BJ (cell line): ENCODE data around the gene PIGV. TPM values are rescaled to one million over a fixed set of nuclear protein-coding genes. Genes with fewer than 3 reads are reported as not detected.

Experiments
- CTCF ChIA-PET: fragments of 350-600 bp; formaldehyde crosslinking; extraction: SDS; loops from one replicate; lab custom pipeline; 2021; ENCODE audit warnings: antibody characterized with exemption, inconsistent platforms; lab: Yijun Ruan, JAX
- POLR2A ChIA-PET: fragments of 300-600 bp; sonication (Branson Sonifier 250); formaldehyde crosslinking; extraction: SDS; loops from one replicate; lab custom pipeline; 2021; ENCODE audit warnings: antibody characterized with exemption; lab: Charles Lee
- DNase-seq: peaks from one replicate; pipeline ENCODE4 v3.0.0-alpha.2; 2011; ENCODE audit warnings: low read depth
- H3K27me3 ChIP-seq: 2 replicates; pipeline ENCODE4 v1.6.0; 2011; ENCODE audit warnings: low read length; ENCODE audit not compliant: control insufficient read depth, insufficient read depth
- H3K36me3 ChIP-seq: 2 replicates; pipeline ENCODE4 v1.5.1; 2011; ENCODE audit warnings: low read length; ENCODE audit not compliant: control insufficient read depth, insufficient read depth
- H3K4me3 ChIP-seq: 2 replicates; pipeline ENCODE4 v1.5.1; 2011; ENCODE audit warnings: low read depth, mild to moderate bottlenecking, control low read depth, low read length
- polyA plus RNA-seq: library from polyadenylated mRNA; depleted of rRNA; stranded (reverse); fragments of >200 nt; gene quantifications from 2 replicates; pipeline ENCODE4 v1.2.3, GENCODE V29; 2011
- TF ChIP-seq, protein P1 (sequence below): IDR thresholded peaks from 2 replicates; pipeline ENCODE4 v1.5.1; 2011; ENCODE audit warnings: low read depth, mild to moderate bottlenecking, control low read depth, inconsistent platforms, low read length, moderate library complexity; ENCODE audit not compliant: insufficient read depth

The PIGV gene
- polyA plus RNA-seq, 1 experiment: 28.0 TPM

DNA sequence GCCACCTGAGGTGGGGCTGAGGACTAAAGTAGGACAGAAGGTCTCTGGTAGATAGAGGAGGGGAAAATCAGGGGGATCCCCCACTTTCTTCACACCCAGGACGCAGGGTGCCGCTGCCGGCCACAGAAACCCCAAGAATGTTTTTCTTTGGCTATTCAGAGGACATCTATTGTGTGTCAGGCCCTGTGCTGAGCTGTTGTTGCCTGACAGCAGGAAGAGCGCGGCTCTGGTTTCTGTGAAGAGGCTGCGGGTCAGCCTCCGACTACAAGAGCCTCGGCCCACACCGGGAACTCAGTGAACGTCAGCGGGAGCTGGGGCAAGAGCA, 407 bp upstream of the PIGV start:
- POLR2A ChIA-PET: interaction anchor here (0.9 kb wide), 1 partner anchor 88 kb away, joined by 4 read pairs; no protein-coding TSS in a partner anchor

GRCh38 chr1:26788515-26788785, 700 bp downstream of the PIGV start:
- H3K27me3 ChIP-seq: no peaks in the 10 kb centered on the region
- TF ChIP-seq, protein P1, sequence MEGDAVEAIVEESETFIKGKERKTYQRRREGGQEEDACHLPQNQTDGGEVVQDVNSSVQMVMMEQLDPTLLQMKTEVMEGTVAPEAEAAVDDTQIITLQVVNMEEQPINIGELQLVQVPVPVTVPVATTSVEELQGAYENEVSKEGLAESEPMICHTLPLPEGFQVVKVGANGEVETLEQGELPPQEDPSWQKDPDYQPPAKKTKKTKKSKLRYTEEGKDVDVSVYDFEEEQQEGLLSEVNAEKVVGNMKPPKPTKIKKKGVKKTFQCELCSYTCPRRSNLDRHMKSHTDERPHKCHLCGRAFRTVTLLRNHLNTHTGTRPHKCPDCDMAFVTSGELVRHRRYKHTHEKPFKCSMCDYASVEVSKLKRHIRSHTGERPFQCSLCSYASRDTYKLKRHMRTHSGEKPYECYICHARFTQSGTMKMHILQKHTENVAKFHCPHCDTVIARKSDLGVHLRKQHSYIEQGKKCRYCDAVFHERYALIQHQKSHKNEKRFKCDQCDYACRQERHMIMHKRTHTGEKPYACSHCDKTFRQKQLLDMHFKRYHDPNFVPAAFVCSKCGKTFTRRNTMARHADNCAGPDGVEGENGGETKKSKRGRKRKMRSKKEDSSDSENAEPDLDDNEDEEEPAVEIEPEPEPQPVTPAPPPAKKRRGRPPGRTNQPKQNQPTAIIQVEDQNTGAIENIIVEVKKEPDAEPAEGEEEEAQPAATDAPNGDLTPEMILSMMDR: no peak
- no peak for DNase-seq
- ChIA-PET CTCF (interaction anchor here (0.6 to 6.2 kb wide), 40 partner anchors 10 to 288 kb away, joined by 3 to 210 read pairs (median 5); no protein-coding TSS in a partner anchor), POLR2A (interaction anchor here (0.6 to 1.0 kb wide), 4 partner anchors 20 to 577 kb away, joined by 3 to 9 read pairs (median 4); no protein-coding TSS in a partner anchor)
- H3K36me3 ChIP-seq: 0 out of 2 replicates have a peak, but pooled peaks cover 1% of the 10 kb centered on the region
- H3K4me3 ChIP-seq: peak overlapping the region; percentile 54

More for the DNA sequence above, 407 bp upstream of the PIGV start:
- Histone ChIP-seq H3K36me3 (0 out of 2 replicates have a peak, but pooled peaks cover 1% of the 10 kb centered on the region), H3K27me3 (no peaks in the 10 kb centered on the region), H3K4me3 (peak overlapping the region; percentile 54)
- DNase-seq: no peak
- CTCF ChIA-PET: interaction anchor here (0.7 to 6.2 kb wide), 8 partner anchors 12 to 196 kb away, joined by 3 to 210 read pairs (median 8); no protein-coding TSS in a partner anchor
- TF ChIP-seq, protein P1: no peak

- TF ChIP-seq, protein P1: peak; percentile 93
- DNase-seq: no peak
- Histone ChIP-seq H3K27me3 (no peaks in the 10 kb centered on the region), H3K4me3 (peak overlapping the region; percentile 54), H3K36me3 (peaks cover 2% of the 10 kb centered on the region; the same call in 1 of the 2 replicates)
- POLR2A ChIA-PET: interaction anchor here (0.6 to 1.0 kb wide), 4 partner anchors 21 to 577 kb away, joined by 3 to 9 read pairs (median 4); no protein-coding TSS in a partner anchor
- CTCF ChIA-PET: interaction anchor here (0.6 to 6.2 kb wide), 43 partner anchors 10 to 289 kb away, joined by 3 to 210 read pairs (median 5); no protein-coding TSS in a partner anchor
Observed at GRCh38 chr1:26788836-26789611, 1.3 kb downstream of the PIGV start.

DNA sequence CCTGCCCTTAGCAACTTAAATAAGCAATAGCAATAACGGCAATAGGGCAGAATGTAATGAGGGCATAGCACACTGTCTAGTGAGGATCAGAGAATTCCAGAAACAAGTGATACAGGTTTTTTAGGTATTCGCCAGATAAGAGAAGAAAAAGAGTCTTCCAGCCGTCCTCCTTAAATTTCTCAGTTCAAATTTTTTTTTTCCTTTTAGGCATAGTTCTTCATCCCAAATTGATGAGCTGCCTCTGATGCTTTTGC, 1.8 kb downstream of the PIGV start:
- no peaks in the 10 kb centered on the region for H3K27me3 ChIP-seq
- H3K36me3 ChIP-seq: peaks cover 6% of the 10 kb centered on the region
- no peak overlapping the region for H3K4me3 ChIP-seq
- CTCF ChIA-PET: interaction anchor here (0.7 to 6.2 kb wide), 23 partner anchors 9 to 289 kb away, joined by 3 to 210 read pairs (median 9); no protein-coding TSS in a partner anchor
- no peak for DNase-seq
- POLR2A ChIA-PET: interaction anchor here (1.0 kb wide), 1 partner anchor 92 kb away, joined by 4 read pairs; no protein-coding TSS in a partner anchor
- TF ChIP-seq, protein P1: no peak

GRCh38 chr1:26789931-26790330, 2.2 kb downstream of the PIGV start:
- CTCF ChIA-PET: interaction anchor here (0.7 to 6.2 kb wide), 18 partner anchors 9 to 252 kb away, joined by 3 to 210 read pairs (median 9); no protein-coding TSS in a partner anchor
- peaks cover 9% of the 10 kb centered on the region for H3K36me3 ChIP-seq
- H3K4me3 ChIP-seq: no peak overlapping the region
- TF ChIP-seq, protein P1: no peak
- POLR2A ChIA-PET: no interaction called here
- no peaks in the 10 kb centered on the region for H3K27me3 ChIP-seq
- DNase-seq: no peak
